GM21717 (cell line): Measurements from ENCODE around the gene ZNF506.
"Not testable (repeated sequence)": the region's sequence is repeated elsewhere in the genome, so short reads cannot be mapped to it uniquely, and the experiment has no call there.

ENCODE experiments used
- ATAC-seq: cut with Tn5 transposase; IDR thresholded peaks from one replicate; pipeline ENCODE4 v1.9.1; 2021; ENCODE audit warnings: mild to moderate bottlenecking, moderate library complexity; ENCODE audit not compliant: unreplicated experiment

The ZNF506 gene

DNA sequence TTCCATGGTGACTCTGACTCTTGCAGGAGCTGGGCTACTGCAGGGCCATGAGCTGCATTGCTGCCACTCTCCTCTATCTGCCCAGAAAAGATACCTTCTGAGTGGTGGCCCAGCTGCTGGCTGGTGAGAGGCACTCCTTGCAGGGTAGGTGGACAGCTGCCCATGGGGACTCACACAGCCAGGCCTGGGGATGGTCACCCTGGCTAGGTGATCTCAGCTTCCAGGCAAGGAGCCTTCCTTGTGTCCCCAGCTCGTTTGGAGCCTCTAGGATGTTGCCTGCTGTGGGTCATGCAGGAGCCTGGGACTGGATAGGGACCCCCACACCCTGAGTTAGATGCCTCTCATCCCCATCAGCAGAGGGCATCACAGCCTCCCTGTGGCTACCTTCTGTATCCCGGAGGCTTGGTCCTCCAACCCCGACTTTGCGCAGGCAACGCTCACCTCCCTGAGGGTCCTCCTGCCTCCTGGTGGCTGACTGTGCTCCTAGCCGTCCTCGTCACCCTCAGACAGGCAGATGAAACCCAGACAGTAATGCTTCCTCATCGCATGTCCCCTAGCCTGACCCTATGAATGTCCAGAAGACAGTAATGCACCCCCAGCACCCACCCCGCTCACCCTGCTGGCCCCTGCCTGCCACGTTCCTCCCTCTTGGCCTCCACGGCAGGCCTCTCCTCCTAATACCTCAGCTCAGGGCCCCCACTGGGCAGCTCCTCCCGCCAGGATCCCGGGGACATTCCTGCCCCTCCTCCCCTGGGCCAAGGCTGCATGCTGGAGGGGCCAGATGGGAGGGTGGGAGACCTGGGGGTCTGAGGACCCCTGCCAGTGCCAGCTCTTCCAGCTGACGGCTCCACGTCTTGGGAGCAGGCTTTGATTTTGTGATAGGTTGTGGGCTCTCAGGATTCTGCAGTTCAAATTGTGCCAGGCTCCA, 75.0 kb downstream of the ZNF506 start:
- ATAC-seq, result no peak

GRCh38 chr19:19745496-19746285, 75.9 kb downstream of the ZNF506 start:
- ATAC-seq, result no peak

- ATAC-seq, result no peak
Observed at GRCh38 chr19:19744641-19745040, 76.9 kb downstream of the ZNF506 start.

GRCh38 chr19:19743921-19744320, 77.6 kb downstream of the ZNF506 start:
- ATAC-seq, result not testable (repeated sequence)

DNA sequence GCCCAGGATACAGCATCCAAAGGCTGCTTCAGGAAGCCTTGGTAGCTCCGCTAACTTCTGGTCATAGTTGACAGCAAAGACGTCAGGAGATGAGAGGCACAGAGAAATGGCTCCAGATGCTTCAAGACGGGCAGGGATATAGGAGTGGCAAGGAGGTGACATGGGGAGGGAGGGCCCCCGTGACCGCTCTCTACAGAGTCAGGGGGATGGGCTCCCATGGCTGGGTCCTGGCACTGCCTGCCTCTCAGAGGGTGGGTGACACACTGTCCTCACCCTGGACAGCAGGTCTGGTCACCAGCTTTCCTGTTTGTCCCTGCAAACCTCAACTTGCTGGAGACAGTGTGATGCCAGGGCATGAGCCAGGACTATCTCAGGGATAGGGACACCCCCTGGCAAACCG, 78.4 kb downstream of the ZNF506 start:
- ATAC-seq, result no peak

DNA sequence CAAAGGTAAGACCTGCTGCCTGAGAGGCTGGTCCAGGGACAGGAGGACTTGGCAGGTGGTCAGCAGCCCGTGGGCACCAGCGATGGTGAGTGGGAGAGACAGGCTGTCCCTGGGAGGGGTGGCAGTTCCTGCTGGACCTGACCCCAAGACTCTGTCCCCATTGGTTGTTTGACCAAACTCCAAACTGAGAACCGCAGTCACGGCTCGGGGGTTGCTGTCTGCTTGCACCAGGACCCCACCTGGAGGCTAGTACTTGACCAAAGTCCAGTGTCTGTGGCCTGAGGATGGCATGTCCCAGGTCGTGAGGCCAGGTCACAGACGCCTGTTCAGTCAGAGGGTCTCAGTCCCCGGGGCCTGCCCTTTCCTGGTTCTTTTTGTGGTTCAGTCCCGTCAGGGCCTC, 78.8 kb downstream of the ZNF506 start:
- ATAC-seq, result no peak
